Measurements from ENCODE around the gene CPNE6.
A peak's percentile ranks its signal among the peaks of the same experiment; 100 is the strongest.

Gene CPNE6

GRCh38 chr14:24069411-24069735 is 2.0 kb upstream of the CPNE6 start:
- DNase-seq (ENCODE audit: low spot score), result no peak

- DNase-seq (ENCODE audit: low spot score), result no peak
Measured at GRCh38 chr14:24070285-24071143, 848 bp upstream of the CPNE6 start.

GRCh38 chr14:24071836-24072430 is 571 bp downstream of the CPNE6 start:
- no peak for DNase-seq (ENCODE audit: low spot score)

GRCh38 chr14:24072436-24072835 is 1.1 kb downstream of the CPNE6 start:
- DNase-seq (ENCODE audit: low spot score), result no peak

- DNase-seq (ENCODE audit: low spot score), result no peak
Measured at GRCh38 chr14:24072881-24073877, 1.8 kb downstream of the CPNE6 start.

GRCh38 chr14:24074625-24075484 is 3.5 kb downstream of the CPNE6 start:
- DNase-seq (ENCODE audit: low spot score), result no peak

GRCh38 chr14:24075485-24076301 is 4.3 kb downstream of the CPNE6 start:
- DNase-seq (ENCODE audit: low spot score), result no peak

- no peak for DNase-seq (ENCODE audit: low spot score)
Measured at GRCh38 chr14:24076302-24076601, 4.9 kb downstream of the CPNE6 start.

- DNase-seq (ENCODE audit: low spot score), result no peak
Measured at GRCh38 chr14:24077086-24077485, 5.7 kb downstream of the CPNE6 start.

- no peak for DNase-seq (ENCODE audit: low spot score)
Measured at GRCh38 chr14:24078146-24078545, 6.8 kb downstream of the CPNE6 start.

GRCh38 chr14:24079491-24080141 is 8.3 kb downstream of the CPNE6 start:
- DNase-seq (ENCODE audit: low spot score), result no peak

- no peak for DNase-seq (ENCODE audit: low spot score)
Measured at GRCh38 chr14:24080142-24080530, 8.8 kb downstream of the CPNE6 start.

GRCh38 chr14:24080888-24081738 is 9.8 kb downstream of the CPNE6 start:
- DNase-seq (ENCODE audit: low spot score), result peak; percentile 39

GRCh38 chr14:24081739-24082211 is 10.4 kb downstream of the CPNE6 start:
- DNase-seq (ENCODE audit: low spot score), result no peak

- no peak for DNase-seq (ENCODE audit: low spot score)
Measured at GRCh38 chr14:24082411-24083080, 11.2 kb downstream of the CPNE6 start.

GRCh38 chr14:24083462-24083861 is 12.1 kb downstream of the CPNE6 start:
- no peak for DNase-seq (ENCODE audit: low spot score)

GRCh38 chr14:24084440-24084839 is 13.1 kb downstream of the CPNE6 start:
- no peak for DNase-seq (ENCODE audit: low spot score)

GRCh38 chr14:24085215-24085614 is 13.9 kb downstream of the CPNE6 start:
- DNase-seq (ENCODE audit: low spot score), result no peak
